Measurements from ENCODE around the gene DCLK1. TPM values are rescaled to one million over a fixed set of nuclear protein-coding genes. Genes with fewer than 3 reads are reported as not detected.

The DCLK1 gene
- total RNA-seq, 2 experiments from 2014 or later, result not detected

DNA sequence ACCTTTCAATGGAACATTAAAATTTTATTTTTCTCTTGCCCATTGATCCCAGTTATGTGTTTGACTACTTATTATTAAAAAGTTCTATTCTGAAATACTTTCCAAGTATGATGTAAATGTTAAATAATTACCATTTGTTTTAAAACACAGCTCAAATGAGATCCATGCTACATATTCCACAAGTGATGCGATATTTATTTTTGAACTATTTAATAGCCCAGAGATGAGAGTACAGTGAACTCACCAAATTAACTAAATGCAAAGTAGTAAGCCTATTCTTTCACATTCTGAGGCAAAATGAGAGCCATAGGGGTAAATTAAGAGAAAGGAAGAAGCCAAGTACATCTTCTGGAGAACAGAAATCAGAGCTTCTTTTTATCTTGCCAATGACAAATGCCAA lies 1.2 kb upstream of the DCLK1 start:
- Mint-ChIP-seq H3K27me3 (peaks cover 23% of the 10 kb centered on the region), H3K9me3 (peaks cover 2% of the 10 kb centered on the region), H3K4me3 (no peak overlapping the region), H3K27ac (no peak overlapping the region), H3K4me1 (ENCODE audit: low read depth) (no peaks in the 10 kb centered on the region), H3K36me3 (ENCODE audit: low read depth) (no peaks in the 10 kb centered on the region)
- CTCF ChIA-PET, result no interaction called here
- TF ChIP-seq, protein P1, sequence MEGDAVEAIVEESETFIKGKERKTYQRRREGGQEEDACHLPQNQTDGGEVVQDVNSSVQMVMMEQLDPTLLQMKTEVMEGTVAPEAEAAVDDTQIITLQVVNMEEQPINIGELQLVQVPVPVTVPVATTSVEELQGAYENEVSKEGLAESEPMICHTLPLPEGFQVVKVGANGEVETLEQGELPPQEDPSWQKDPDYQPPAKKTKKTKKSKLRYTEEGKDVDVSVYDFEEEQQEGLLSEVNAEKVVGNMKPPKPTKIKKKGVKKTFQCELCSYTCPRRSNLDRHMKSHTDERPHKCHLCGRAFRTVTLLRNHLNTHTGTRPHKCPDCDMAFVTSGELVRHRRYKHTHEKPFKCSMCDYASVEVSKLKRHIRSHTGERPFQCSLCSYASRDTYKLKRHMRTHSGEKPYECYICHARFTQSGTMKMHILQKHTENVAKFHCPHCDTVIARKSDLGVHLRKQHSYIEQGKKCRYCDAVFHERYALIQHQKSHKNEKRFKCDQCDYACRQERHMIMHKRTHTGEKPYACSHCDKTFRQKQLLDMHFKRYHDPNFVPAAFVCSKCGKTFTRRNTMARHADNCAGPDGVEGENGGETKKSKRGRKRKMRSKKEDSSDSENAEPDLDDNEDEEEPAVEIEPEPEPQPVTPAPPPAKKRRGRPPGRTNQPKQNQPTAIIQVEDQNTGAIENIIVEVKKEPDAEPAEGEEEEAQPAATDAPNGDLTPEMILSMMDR (IDR thresholded peaks at IDR 0.05), result no peak
- DNase-seq (no peak), ATAC-seq (no peak)
- POLR2A ChIA-PET, result no interaction called here
- intact Hi-C loops (cut with micrococcal nuclease), result no loop called here

DNA sequence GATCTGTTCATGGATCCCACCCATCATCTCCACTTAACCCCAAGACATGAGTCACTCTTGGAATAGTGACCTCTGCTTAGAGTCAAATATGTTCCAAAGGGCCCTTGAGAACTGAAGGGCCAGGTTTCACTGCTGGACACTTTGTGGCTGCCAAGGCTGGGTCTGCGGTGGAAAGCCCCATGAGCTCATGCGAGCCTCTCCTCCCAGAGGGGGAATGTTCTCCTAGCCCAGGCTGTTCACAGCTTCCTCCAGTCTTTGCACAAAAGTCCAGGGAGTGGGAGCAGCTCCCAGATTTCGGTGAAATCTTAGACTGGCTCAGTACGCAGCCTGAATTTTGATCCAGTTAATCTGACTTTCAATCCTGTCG lies 732 bp upstream of the DCLK1 start:
- Mint-ChIP-seq H3K27me3 (peaks cover 23% of the 10 kb centered on the region), H3K36me3 (ENCODE audit: low read depth) (no peaks in the 10 kb centered on the region), H3K9me3 (peaks cover 2% of the 10 kb centered on the region), H3K4me3 (no peak overlapping the region), H3K27ac (no peak overlapping the region), H3K4me1 (ENCODE audit: low read depth) (no peaks in the 10 kb centered on the region)
- intact Hi-C loops (cut with micrococcal nuclease), result no loop called here
- no peak for DNase-seq
- no peak for ATAC-seq
- ChIA-PET POLR2A (no interaction called here), CTCF (no interaction called here)
- TF ChIP-seq, protein P1 (IDR thresholded peaks at IDR 0.05), result no peak

DNA sequence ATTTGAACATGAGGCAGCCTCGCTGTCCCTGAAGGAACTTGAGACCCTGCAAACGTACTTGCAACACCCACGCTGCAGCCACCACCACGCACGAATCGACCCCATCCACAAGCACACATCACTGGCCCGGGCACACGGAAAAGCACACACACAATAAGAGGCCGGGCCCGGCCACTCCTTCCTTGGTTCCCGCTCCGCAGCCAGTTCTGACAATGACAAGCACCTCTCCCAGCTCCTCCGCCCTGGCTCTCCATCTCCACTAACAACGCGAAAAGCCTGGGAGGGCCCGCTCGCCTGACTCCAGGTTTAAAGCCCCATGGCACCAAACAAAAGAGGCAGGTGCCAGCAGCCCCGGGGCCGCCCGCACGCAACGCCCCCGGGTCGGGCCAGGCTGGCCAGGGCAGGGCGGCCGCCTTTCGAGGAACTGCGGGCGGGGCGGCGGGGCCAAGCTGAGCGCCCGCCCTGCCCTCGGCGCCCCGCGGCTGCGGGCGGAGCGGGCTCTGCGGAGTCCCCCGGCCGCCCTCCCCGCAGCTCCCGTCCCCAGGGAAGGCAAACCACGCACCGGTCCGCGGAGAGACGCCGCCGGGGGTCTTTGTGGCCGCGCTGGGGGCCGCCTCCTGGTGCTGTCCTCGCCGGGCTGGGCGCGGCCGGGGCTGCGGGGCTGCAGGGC lies 495 bp downstream of the DCLK1 start:
- TF ChIP-seq, protein P1 (IDR thresholded peaks at IDR 0.05), result no peak
- Mint-ChIP-seq H3K27me3 (peaks cover 23% of the 10 kb centered on the region), H3K9me3 (peaks cover 2% of the 10 kb centered on the region), H3K4me3 (no peak overlapping the region), H3K27ac (no peak overlapping the region), H3K4me1 (ENCODE audit: low read depth) (no peaks in the 10 kb centered on the region), H3K36me3 (ENCODE audit: low read depth) (no peaks in the 10 kb centered on the region)
- ChIA-PET CTCF (no interaction called here), POLR2A (no interaction called here)
- ATAC-seq (no peak), DNase-seq (no peak)
- intact Hi-C loops (cut with micrococcal nuclease), result no loop called here

DNA sequence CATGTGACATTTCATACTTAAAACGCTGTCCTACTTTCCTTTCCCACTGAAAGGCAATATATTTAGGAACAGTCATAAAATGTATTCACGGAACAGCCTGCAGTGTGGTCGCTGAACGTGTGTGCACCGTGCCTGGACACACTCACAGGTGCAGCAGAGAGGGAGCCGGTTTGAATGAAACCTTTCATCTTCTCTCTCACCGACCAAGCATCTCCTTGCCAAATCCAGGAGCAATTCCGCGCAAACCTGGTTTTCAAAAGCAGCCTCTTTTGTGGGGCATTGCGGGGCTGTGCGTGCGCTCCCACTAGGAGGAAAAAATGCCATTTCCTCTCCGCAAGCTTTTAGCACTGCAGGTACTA lies 1.0 kb downstream of the DCLK1 start:
- ATAC-seq, result no peak
- CTCF ChIA-PET, result no interaction called here
- POLR2A ChIA-PET, result no interaction called here

DNA sequence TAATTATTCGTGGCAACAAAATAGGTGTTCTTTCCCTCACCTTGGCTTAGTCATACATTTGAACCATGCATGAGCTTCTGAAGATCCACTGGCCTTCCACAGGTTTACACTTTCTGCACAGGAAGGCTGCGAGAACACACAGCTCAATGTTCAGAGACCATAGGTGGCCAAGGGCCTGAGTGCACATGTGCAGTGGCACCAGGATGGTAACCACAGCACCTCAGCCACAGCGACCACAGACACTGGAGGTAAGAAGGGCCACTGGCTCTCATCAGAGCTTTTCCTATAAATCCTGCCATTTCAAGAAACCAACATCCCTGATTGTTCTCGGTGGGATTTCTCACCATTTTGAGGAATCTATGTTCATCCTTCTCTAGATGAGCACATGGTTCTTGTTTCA lies 1.6 kb downstream of the DCLK1 start:
- Mint-ChIP-seq H3K36me3 (ENCODE audit: low read depth) (no peaks in the 10 kb centered on the region), H3K27me3 (peaks cover 23% of the 10 kb centered on the region), H3K4me3 (no peak overlapping the region), H3K4me1 (ENCODE audit: low read depth) (no peaks in the 10 kb centered on the region), H3K27ac (no peak overlapping the region), H3K9me3 (peaks cover 2% of the 10 kb centered on the region)
- ATAC-seq, result no peak
- intact Hi-C loops (cut with micrococcal nuclease), result no loop called here
- ChIA-PET POLR2A (no interaction called here), CTCF (no interaction called here)
- no peak for DNase-seq
- TF ChIP-seq, protein P1 (IDR thresholded peaks at IDR 0.05), result no peak

More for the DNA sequence above, 1.0 kb downstream of the DCLK1 start:
- DNase-seq, result no peak
- Mint-ChIP-seq H3K27me3 (peaks cover 23% of the 10 kb centered on the region), H3K27ac (no peak overlapping the region), H3K4me3 (no peak overlapping the region), H3K4me1 (ENCODE audit: low read depth) (no peaks in the 10 kb centered on the region), H3K36me3 (ENCODE audit: low read depth) (no peaks in the 10 kb centered on the region), H3K9me3 (peaks cover 2% of the 10 kb centered on the region)
- TF ChIP-seq, protein P1 (IDR thresholded peaks at IDR 0.05), result no peak
- intact Hi-C loops (cut with micrococcal nuclease), result no loop called here

Data from activated CD8-positive, alpha-beta T cell treated with anti-CD3 and anti-CD28 coated beads for 36 hours (primary cell).